ENCODE data around the gene CA6. TPM values are rescaled to one million over a fixed set of nuclear protein-coding genes. Genes with fewer than 3 reads are reported as not detected.

Gene CA6
- total RNA-seq, 1 experiment from 2014 or later = 0.11 TPM

DNA sequence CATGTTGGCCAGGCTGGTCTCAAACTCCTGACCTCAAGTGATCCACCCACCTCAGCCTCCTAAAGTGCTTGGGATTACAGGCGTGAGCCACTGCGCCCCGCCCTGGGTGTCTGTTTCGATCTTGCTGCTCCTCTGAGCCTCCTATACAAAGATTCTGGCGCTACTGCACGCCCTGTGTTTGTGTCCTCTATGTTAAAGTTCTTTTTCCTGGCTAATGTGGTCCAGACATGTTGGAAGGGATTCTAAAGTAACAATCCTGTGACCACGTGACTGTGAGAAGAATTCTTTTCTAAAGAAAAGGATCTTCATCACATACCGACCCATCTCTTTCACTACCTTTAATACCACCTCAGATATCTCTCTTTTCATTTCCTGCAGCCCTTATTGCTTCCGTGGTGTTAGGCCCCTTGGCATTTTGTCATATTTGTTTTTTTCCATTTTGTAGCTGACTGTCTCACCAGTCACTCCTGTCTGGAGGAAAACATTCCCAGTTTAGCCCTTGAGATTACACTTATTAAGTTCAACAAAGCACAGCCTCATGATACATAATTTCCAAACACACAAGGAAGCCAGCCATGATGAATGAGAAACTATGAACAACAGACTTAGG lies 40.0 kb upstream of the CA6 start (continued):
- TF ChIP-seq, protein P1, sequence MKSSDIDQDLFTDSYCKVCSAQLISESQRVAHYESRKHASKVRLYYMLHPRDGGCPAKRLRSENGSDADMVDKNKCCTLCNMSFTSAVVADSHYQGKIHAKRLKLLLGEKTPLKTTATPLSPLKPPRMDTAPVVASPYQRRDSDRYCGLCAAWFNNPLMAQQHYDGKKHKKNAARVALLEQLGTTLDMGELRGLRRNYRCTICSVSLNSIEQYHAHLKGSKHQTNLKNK (CRISPR knock-in tag; IDR thresholded peaks at IDR 0.05) = no peak
- TF ChIP-seq EMX1 (CRISPR knock-in tag; IDR thresholded peaks at IDR 0.05) (no peak), ATF1 (CRISPR knock-in tag; IDR thresholded peaks at IDR 0.05) (no peak)
- TF ChIP-seq, protein P2, sequence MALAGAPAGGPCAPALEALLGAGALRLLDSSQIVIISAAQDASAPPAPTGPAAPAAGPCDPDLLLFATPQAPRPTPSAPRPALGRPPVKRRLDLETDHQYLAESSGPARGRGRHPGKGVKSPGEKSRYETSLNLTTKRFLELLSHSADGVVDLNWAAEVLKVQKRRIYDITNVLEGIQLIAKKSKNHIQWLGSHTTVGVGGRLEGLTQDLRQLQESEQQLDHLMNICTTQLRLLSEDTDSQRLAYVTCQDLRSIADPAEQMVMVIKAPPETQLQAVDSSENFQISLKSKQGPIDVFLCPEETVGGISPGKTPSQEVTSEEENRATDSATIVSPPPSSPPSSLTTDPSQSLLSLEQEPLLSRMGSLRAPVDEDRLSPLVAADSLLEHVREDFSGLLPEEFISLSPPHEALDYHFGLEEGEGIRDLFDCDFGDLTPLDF (CRISPR knock-in tag; IDR thresholded peaks at IDR 0.05) = no peak

DNA sequence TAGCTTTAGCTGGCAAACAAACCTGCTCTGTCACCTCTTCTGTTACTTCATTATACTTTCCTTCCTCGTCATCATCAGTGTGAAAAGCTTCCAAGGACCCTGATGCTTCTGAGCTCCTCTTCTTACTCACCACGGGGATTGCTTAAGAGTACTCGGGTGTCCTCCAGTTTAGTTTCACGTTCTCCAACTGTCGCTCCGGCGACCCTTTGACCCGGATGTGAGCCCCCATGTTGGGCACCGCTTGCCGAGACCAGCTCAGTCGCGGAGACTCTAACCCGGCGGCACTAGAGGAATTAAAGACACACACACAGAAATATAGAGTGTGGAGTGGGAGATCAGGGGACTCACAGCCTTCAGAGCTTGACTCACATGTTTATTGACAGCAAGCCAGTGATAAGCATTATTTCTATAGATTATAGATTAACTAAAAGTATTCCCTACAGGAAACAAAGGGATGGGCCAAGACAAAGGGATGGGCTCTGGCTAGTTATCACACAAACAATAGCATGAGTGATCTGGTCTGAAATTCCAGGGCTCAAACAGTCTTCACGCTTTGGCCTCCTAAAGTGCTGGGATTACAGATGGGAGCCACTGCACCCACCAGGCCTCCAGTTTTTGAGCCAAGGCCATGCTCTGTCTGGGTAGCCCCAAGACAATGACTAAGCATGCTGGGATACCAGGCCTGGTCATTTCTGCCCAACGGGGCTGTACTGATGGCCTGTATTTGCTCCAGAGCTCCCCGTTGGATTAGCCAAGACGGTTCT lies 37.1 kb upstream of the CA6 start:
- H3K9me3 Mint-ChIP-seq = no peaks in the 10 kb centered on the region; the same call in none of the 2 replicates
- peaks cover 15% of the 10 kb centered on the region for H3K36me3 Mint-ChIP-seq
- DNase-seq (ENCODE audit: low spot score) = no peak
- no peak overlapping the region for H3K4me3 Mint-ChIP-seq
- H3K27me3 Mint-ChIP-seq (ENCODE audit: low read depth) = peaks cover 15% of the 10 kb centered on the region
- TF ChIP-seq ZNF232 (CRISPR knock-in tag; IDR thresholded peaks at IDR 0.05) = no peak
- no peak for TF ChIP-seq FOXK1 (CRISPR knock-in tag; IDR thresholded peaks at IDR 0.05)
- TF ChIP-seq, protein P3, sequence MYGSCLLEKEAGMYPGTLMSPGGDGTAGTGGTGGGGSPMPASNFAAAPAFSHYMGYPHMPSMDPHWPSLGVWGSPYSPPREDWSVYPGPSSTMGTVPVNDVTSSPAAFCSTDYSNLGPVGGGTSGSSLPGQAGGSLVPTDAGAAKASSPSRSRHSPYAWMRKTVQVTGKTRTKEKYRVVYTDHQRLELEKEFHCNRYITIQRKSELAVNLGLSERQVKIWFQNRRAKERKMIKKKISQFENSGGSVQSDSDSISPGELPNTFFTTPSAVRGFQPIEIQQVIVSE (CRISPR knock-in tag; IDR thresholded peaks at IDR 0.05; ENCODE audit: borderline replicate concordance) = no peak
- ATAC-seq = no peak
- H3K27ac Mint-ChIP-seq = no peak overlapping the region
- ChIA-PET POLR2A (no interaction called here), CTCF (interaction anchor here (0.6 to 4.0 kb wide), 6 partner anchors 26 to 194 kb away, joined by 5 to 26 read pairs (median 6); no protein-coding TSS in a partner anchor)
- H3K4me1 Mint-ChIP-seq = peaks cover 30% of the 10 kb centered on the region

DNA sequence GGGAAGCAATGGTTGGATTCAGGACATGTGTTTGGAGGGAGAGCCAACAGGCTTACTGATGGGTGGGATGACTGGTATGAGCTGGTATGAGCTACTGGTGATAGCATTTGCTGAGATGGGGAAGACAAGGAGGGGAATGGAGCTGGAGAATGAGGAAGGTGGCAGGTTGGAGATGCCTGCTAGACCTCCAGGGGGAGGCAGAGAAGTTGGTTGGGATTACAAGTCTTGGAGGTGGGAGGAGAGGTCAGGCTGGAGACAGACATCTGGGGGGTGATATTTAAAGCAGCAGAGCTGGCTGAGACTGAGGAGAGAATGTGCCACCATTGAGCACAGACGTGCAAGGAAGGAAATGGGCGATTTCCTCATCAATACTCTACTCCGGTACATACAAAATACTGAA lies 35.3 kb upstream of the CA6 start:
- H3K27ac Mint-ChIP-seq = peak overlapping the region; percentile 60
- ATAC-seq (peak; percentile 42), DNase-seq (ENCODE audit: low spot score) (no peak)
- H3K4me1 Mint-ChIP-seq = peaks cover 36% of the 10 kb centered on the region
- H3K27me3 Mint-ChIP-seq (ENCODE audit: low read depth) = peaks cover 18% of the 10 kb centered on the region
- no peak overlapping the region for H3K4me3 Mint-ChIP-seq
- H3K36me3 Mint-ChIP-seq = peaks cover 16% of the 10 kb centered on the region
- TF ChIP-seq, protein P4, sequence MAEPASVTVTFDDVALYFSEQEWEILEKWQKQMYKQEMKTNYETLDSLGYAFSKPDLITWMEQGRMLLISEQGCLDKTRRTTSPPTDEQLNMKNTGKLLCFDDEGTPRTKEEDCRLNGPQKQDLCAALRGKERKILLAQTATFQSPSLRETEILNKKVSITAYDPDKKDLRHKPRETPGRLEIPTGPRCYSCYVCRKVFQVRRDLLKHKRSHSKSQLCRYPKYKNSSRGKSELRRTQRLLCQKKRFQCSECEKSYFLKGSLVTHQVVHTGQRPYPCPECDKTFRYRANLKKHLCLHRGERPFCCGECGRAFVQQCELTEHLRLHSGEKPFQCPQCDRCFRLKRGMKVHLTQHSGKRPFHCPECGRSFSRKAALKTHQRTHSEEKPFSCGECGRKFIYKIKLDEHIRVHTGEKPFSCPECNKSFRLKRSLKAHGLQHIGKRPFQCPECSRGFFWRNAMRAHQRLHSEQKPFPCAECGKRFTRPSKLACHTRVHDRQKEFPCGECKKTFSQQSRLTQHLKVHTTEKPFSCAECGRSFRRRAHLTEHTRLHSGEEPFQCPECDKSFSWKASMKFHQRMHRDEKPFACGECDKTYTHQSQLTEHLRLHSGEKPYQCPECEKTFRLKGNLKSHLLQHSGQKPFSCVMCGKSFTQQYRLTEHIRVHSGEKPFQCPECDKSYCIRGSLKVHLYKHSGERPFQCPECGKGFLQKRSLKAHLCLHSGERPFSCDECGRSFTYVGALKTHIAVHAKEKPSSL (CRISPR knock-in tag; conservative IDR thresholded peaks at IDR 0.05) = no peak
- TF ChIP-seq JUN (CRISPR knock-in tag; IDR thresholded peaks at IDR 0.05) (no peak), ESRRA (CRISPR knock-in tag; IDR thresholded peaks at IDR 0.05; ENCODE audit: borderline replicate concordance) (no peak)
- TF ChIP-seq, protein P5, sequence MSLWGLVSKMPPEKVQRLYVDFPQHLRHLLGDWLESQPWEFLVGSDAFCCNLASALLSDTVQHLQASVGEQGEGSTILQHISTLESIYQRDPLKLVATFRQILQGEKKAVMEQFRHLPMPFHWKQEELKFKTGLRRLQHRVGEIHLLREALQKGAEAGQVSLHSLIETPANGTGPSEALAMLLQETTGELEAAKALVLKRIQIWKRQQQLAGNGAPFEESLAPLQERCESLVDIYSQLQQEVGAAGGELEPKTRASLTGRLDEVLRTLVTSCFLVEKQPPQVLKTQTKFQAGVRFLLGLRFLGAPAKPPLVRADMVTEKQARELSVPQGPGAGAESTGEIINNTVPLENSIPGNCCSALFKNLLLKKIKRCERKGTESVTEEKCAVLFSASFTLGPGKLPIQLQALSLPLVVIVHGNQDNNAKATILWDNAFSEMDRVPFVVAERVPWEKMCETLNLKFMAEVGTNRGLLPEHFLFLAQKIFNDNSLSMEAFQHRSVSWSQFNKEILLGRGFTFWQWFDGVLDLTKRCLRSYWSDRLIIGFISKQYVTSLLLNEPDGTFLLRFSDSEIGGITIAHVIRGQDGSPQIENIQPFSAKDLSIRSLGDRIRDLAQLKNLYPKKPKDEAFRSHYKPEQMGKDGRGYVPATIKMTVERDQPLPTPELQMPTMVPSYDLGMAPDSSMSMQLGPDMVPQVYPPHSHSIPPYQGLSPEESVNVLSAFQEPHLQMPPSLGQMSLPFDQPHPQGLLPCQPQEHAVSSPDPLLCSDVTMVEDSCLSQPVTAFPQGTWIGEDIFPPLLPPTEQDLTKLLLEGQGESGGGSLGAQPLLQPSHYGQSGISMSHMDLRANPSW (CRISPR knock-in tag; conservative IDR thresholded peaks at IDR 0.05; ENCODE audit: low read depth) = no peak
- H3K9me3 Mint-ChIP-seq = no peaks in the 10 kb centered on the region; the same call in none of the 2 replicates
- CTCF ChIA-PET = interaction anchor here (0.6 to 4.0 kb wide), 7 partner anchors 30 to 200 kb away, joined by 3 to 26 read pairs (median 5); no protein-coding TSS in a partner anchor
- POLR2A ChIA-PET = no interaction called here

Measured in WTC11 (cell line).